ENCODE results near the gene FAM149B1.

DNA sequence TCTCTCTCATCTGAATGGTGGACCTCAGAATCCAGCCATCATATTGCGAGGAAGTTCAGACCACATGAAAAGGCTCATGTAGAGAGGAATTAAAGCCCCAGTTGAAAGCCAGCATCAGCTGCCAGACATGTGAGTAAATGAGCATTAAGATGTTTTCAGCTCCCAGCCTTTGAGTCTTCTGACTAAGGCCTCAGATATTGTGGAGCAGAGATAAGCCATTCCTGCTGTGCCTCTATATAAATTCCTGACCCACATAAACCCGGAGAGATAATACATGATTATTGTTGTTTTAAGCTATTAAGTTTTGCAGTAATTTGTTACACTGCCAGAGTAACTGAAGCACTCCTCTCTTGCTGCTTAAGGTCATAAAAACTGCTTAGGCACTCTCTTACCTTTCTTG lies 14.6 kb downstream of the FAM149B1 start:
- TF ChIP-seq, protein P1, sequence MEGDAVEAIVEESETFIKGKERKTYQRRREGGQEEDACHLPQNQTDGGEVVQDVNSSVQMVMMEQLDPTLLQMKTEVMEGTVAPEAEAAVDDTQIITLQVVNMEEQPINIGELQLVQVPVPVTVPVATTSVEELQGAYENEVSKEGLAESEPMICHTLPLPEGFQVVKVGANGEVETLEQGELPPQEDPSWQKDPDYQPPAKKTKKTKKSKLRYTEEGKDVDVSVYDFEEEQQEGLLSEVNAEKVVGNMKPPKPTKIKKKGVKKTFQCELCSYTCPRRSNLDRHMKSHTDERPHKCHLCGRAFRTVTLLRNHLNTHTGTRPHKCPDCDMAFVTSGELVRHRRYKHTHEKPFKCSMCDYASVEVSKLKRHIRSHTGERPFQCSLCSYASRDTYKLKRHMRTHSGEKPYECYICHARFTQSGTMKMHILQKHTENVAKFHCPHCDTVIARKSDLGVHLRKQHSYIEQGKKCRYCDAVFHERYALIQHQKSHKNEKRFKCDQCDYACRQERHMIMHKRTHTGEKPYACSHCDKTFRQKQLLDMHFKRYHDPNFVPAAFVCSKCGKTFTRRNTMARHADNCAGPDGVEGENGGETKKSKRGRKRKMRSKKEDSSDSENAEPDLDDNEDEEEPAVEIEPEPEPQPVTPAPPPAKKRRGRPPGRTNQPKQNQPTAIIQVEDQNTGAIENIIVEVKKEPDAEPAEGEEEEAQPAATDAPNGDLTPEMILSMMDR (IDR thresholded peaks at IDR 0.05; ENCODE audit: poor library complexity, severe bottlenecking), result no peak
- TF ChIP-seq TAF1 (IDR thresholded peaks at IDR 0.05; ENCODE audit: low read depth), result no peak

Data from neural cell (in vitro differentiated cells).